CD4-positive, alpha-beta memory T cell (primary cell): ENCODE data around the gene ABCC3. TPM values are rescaled to one million over a fixed set of nuclear protein-coding genes. Genes with fewer than 3 reads are reported as not detected.

ENCODE experiments used
- CTCF ChIA-PET: fragments of 350-600 bp; sonication (Branson Sonifier 250); formaldehyde crosslinking; loops from one replicate; lab custom pipeline; 2021; ENCODE audit warnings: inconsistent platforms; ENCODE audit not compliant: partially characterized antibody; lab: Charles Lee
- POLR2A ChIA-PET: fragments of 350-600 bp; sonication (Branson Sonifier 250); formaldehyde crosslinking; loops from one replicate; lab custom pipeline; 2021; ENCODE audit not compliant: partially characterized antibody; lab: Charles Lee
- DNase-seq, 5 donors: peaks; one replicate each; pipeline versions ENCODE4 v3.0.0 to v3.0.0-alpha.2; 2020 to 2022; ENCODE audit warnings: mixed read lengths in 1 of 5
- H3K27ac ChIP-seq: one replicate; pipeline ENCODE4 v1.7.0; 2013; ENCODE audit warnings: low read depth, low read length
- H3K27me3 ChIP-seq: 2 replicates; pipeline ENCODE4 v1.7.0; 2013; ENCODE audit warnings: mild to moderate bottlenecking, low read length, moderate library complexity; ENCODE audit not compliant: insufficient read depth
- H3K36me3 ChIP-seq: 2 replicates; pipeline ENCODE4 v1.7.0; 2013; ENCODE audit warnings: mild to moderate bottlenecking, low read length, moderate library complexity; ENCODE audit not compliant: insufficient read depth
- H3K4me1 ChIP-seq: 2 replicates; pipeline ENCODE4 v1.7.0; 2013; ENCODE audit warnings: mild to moderate bottlenecking, low read length, moderate library complexity; ENCODE audit not compliant: insufficient read depth
- H3K4me3 ChIP-seq, 2 donors: one replicate each; pipeline ENCODE4 v1.7.0; 2013; ENCODE audit warnings: low read length in 2 of 2, mild to moderate bottlenecking in 1 of 2
- H3K9me3 ChIP-seq, 2 donors: one replicate each; pipeline ENCODE4 v1.7.0; 2013; ENCODE audit warnings: low read length in 2 of 2, control low read depth in 1 of 2; ENCODE audit not compliant: control insufficient read depth in 1 of 2
- H3K27ac Mint-ChIP-seq, 7 donors: one replicate each; pipeline ENCODE4 v1.8.0; 2020 to 2021; ENCODE audit warnings: mixed read lengths in 7 of 7, mild to moderate bottlenecking in 6 of 7, inconsistent platforms in 3 of 7, moderate library complexity in 3 of 7
- H3K27me3 Mint-ChIP-seq, 2 donors: one replicate each; pipeline ENCODE4 v1.8.0; 2020 to 2021; ENCODE audit warnings: mixed read lengths in 2 of 2
- H3K36me3 Mint-ChIP-seq, 2 donors: one replicate each; pipeline ENCODE4 v1.8.0; 2020 to 2021; ENCODE audit warnings: mixed read lengths in 2 of 2, inconsistent platforms in 1 of 2, mild to moderate bottlenecking in 1 of 2
- H3K4me1 Mint-ChIP-seq, 4 donors: one replicate each; pipeline ENCODE4 v1.8.0; 2020 to 2021; ENCODE audit warnings: mixed read lengths in 4 of 4, mild to moderate bottlenecking in 1 of 4
- H3K4me3 Mint-ChIP-seq, 8 donors: one replicate each; pipeline ENCODE4 v1.8.0; 2020 to 2021; ENCODE audit warnings: mixed read lengths in 8 of 8, mild to moderate bottlenecking in 7 of 8, moderate library complexity in 6 of 8, inconsistent platforms in 3 of 8
- H3K9me3 Mint-ChIP-seq, 8 donors: one replicate each; pipeline ENCODE4 v1.8.0; 2020 to 2021; ENCODE audit warnings: mixed read lengths in 8 of 8, mild to moderate bottlenecking in 5 of 8, inconsistent platforms in 3 of 8, moderate library complexity in 1 of 8
- intact Hi-C: fragments of 100-400 bp; cut with micrococcal nuclease; formaldehyde crosslinking; loops from one replicate; pipeline ENCODE4 v1.15.1; 2023
- polyA plus RNA-seq, 2 donors: library from polyadenylated mRNA; unstranded; fragments of 300-500 nt; fragmentation: Illumina TruSeq; gene quantifications; one replicate each; pipeline ENCODE4 v1.2.3, GENCODE V29; 2021
- total RNA-seq, 2 experiments: library from RNA; stranded (reverse); gene quantifications; one replicate each; pipeline ENCODE4 v1.2.3, GENCODE V29; 2021

The ABCC3 gene
- total and polyA plus RNA-seq, 4 experiments from 2014 or later: 0.86 to 1.6 TPM; not detected in 2

- Histone ChIP-seq H3K27ac (no peak overlapping the region), H3K4me3 (no peak overlapping the region), H3K36me3 (peaks cover 45% of the 10 kb centered on the region), H3K4me1 (peaks cover 8% of the 10 kb centered on the region), H3K9me3 (no peaks in the 10 kb centered on the region), H3K27me3 (no peaks in the 10 kb centered on the region)
- POLR2A ChIA-PET: interaction anchor here (2.0 kb wide), 1 partner anchor 15 kb away, joined by 6 read pairs; the partner anchor contains the start of gene ANKRD40
- H3K9me3 Mint-ChIP-seq: no peaks in the 10 kb centered on the region
- H3K27me3 Mint-ChIP-seq: no peaks in the 10 kb centered on the region
- intact Hi-C loops: no loop called here
- H3K4me1 Mint-ChIP-seq: peaks cover 3 to 10% (median 7%) of the 10 kb centered on the region in 4 donors
- CTCF ChIA-PET: interaction anchor here (0.6 to 1.8 kb wide), 3 partner anchors 9 to 178 kb away, joined by 3 to 7 read pairs (median 3); no protein-coding TSS in a partner anchor
- H3K36me3 Mint-ChIP-seq: peaks cover 44 to 50% of the 10 kb centered on the region in 2 donors
- H3K4me3 Mint-ChIP-seq: no peak overlapping the region
- peak overlapping the region in 2 of 7 donors; percentile 2 to 31 for H3K27ac Mint-ChIP-seq
- DNase-seq: no peak
Observed at GRCh38 chr17:50693036-50693682, 58.5 kb downstream of the ABCC3 start.

GRCh38 chr17:50696365-50696879 lies 61.7 kb downstream of the ABCC3 start:
- H3K27me3 Mint-ChIP-seq: no peaks in the 10 kb centered on the region
- H3K4me3 Mint-ChIP-seq: no peak overlapping the region
- Histone ChIP-seq H3K9me3 (no peaks in the 10 kb centered on the region), H3K27me3 (no peaks in the 10 kb centered on the region), H3K36me3 (peaks cover 49% of the 10 kb centered on the region), H3K4me3 (no peak overlapping the region), H3K4me1 (peaks cover 11% of the 10 kb centered on the region), H3K27ac (no peak overlapping the region)
- ChIA-PET POLR2A (no interaction called here), CTCF (interaction anchor here (1.3 to 1.5 kb wide), 2 partner anchors 12 to 25 kb away, joined by 4 to 5 read pairs; no protein-coding TSS in a partner anchor)
- peak overlapping the region in 1 of 7 donors; percentile 73 for H3K27ac Mint-ChIP-seq
- peaks cover 66 to 73% of the 10 kb centered on the region in 2 donors for H3K36me3 Mint-ChIP-seq
- intact Hi-C loops: no loop called here
- no peak for DNase-seq
- H3K9me3 Mint-ChIP-seq: no peaks in the 10 kb centered on the region
- H3K4me1 Mint-ChIP-seq: peaks cover 7 to 21% (median 13%) of the 10 kb centered on the region in 4 donors

GRCh38 chr17:50697062-50697461 lies 62.4 kb downstream of the ABCC3 start:
- Mint-ChIP-seq H3K4me1 (peaks cover 9 to 28% (median 18%) of the 10 kb centered on the region in 4 donors), H3K36me3 (peaks cover 69 to 79% of the 10 kb centered on the region in 2 donors), H3K27me3 (no peaks in the 10 kb centered on the region), H3K27ac (peak overlapping the region in 2 of 7 donors; percentile 20 to 24), H3K9me3 (no peaks in the 10 kb centered on the region), H3K4me3 (no peak overlapping the region)
- Histone ChIP-seq H3K9me3 (no peaks in the 10 kb centered on the region), H3K27ac (no peak overlapping the region), H3K27me3 (no peaks in the 10 kb centered on the region), H3K4me1 (peaks cover 11% of the 10 kb centered on the region), H3K36me3 (peaks cover 49% of the 10 kb centered on the region), H3K4me3 (no peak overlapping the region)
- POLR2A ChIA-PET: no interaction called here
- DNase-seq: no peak
- intact Hi-C loops: no loop called here
- CTCF ChIA-PET: interaction anchor here (1.1 to 1.5 kb wide), 3 partner anchors 12 to 67 kb away, joined by 4 to 5 read pairs (median 4); no protein-coding TSS in a partner anchor

GRCh38 chr17:50697663-50698272 lies 63.1 kb downstream of the ABCC3 start:
- ChIA-PET POLR2A (no interaction called here), CTCF (interaction anchor here (1.1 to 1.5 kb wide), 2 partner anchors 11 to 68 kb away, joined by 4 to 5 read pairs; no protein-coding TSS in a partner anchor)
- Histone ChIP-seq H3K27ac (no peak overlapping the region), H3K36me3 (peaks cover 47% of the 10 kb centered on the region), H3K4me3 (no peak overlapping the region), H3K27me3 (no peaks in the 10 kb centered on the region), H3K4me1 (peaks cover 16% of the 10 kb centered on the region), H3K9me3 (no peaks in the 10 kb centered on the region)
- intact Hi-C loops: loop anchor here (1.0 kb wide), 1 partner anchor 67 kb away; no protein-coding TSS in a partner anchor
- no peak overlapping the region for H3K4me3 Mint-ChIP-seq
- peak overlapping the region in 6 of 7 donors; percentile 15 to 85 (median 42) for H3K27ac Mint-ChIP-seq
- no peak for DNase-seq
- H3K9me3 Mint-ChIP-seq: no peaks in the 10 kb centered on the region
- H3K4me1 Mint-ChIP-seq: peaks cover 12 to 34% (median 21%) of the 10 kb centered on the region in 4 donors
- no peaks in the 10 kb centered on the region for H3K27me3 Mint-ChIP-seq
- H3K36me3 Mint-ChIP-seq: peaks cover 62 to 74% of the 10 kb centered on the region in 2 donors

- POLR2A ChIA-PET: no interaction called here
- no peaks in the 10 kb centered on the region for H3K9me3 ChIP-seq
- no peaks in the 10 kb centered on the region for H3K27me3 ChIP-seq
- H3K9me3 Mint-ChIP-seq: no peaks in the 10 kb centered on the region
- H3K36me3 Mint-ChIP-seq: peaks cover 58 to 71% of the 10 kb centered on the region in 2 donors
- no peak overlapping the region for H3K4me3 Mint-ChIP-seq
- intact Hi-C loops: no loop called here
- peak overlapping the region in 3 of 7 donors; percentile 3 to 36 (median 17) for H3K27ac Mint-ChIP-seq
- no peaks in the 10 kb centered on the region for H3K27me3 Mint-ChIP-seq
- no peak overlapping the region for H3K4me3 ChIP-seq
- no peak for DNase-seq
- H3K4me1 ChIP-seq: peaks cover 29% of the 10 kb centered on the region
- CTCF ChIA-PET: no interaction called here
- peaks cover 22 to 47% (median 32%) of the 10 kb centered on the region in 4 donors for H3K4me1 Mint-ChIP-seq
- peaks cover 47% of the 10 kb centered on the region for H3K36me3 ChIP-seq
- H3K27ac ChIP-seq: no peak overlapping the region
Observed at GRCh38 chr17:50699410-50699809, 64.7 kb downstream of the ABCC3 start.

GRCh38 chr17:50703162-50703561 lies 68.5 kb downstream of the ABCC3 start:
- intact Hi-C loops: no loop called here
- Mint-ChIP-seq H3K27ac (peak overlapping the region in 5 of 7 donors; percentile 8 to 96 (median 85)), H3K4me1 (peaks cover 30 to 57% (median 44%) of the 10 kb centered on the region in 4 donors), H3K4me3 (peak overlapping the region in 2 of 8 donors; percentile 7 to 12), H3K27me3 (no peaks in the 10 kb centered on the region), H3K36me3 (peaks cover 33 to 45% of the 10 kb centered on the region in 2 donors), H3K9me3 (no peaks in the 10 kb centered on the region)
- POLR2A ChIA-PET: no interaction called here
- peaks cover 46% of the 10 kb centered on the region for H3K4me1 ChIP-seq
- CTCF ChIA-PET: interaction anchor here (1.0 kb wide), 1 partner anchor 15 kb away, joined by 3 read pairs; no protein-coding TSS in a partner anchor
- DNase-seq: no peak
- H3K27me3 ChIP-seq: no peaks in the 10 kb centered on the region
- H3K36me3 ChIP-seq: peaks cover 13% of the 10 kb centered on the region
- no peak overlapping the region for H3K4me3 ChIP-seq
- no peak overlapping the region for H3K27ac ChIP-seq
- no peaks in the 10 kb centered on the region for H3K9me3 ChIP-seq
